ENCODE results near the gene FILIP1. TPM values are rescaled to one million over a fixed set of nuclear protein-coding genes. Genes with fewer than 3 reads are reported as not detected.

Gene FILIP1
- total and polyA plus RNA-seq, 2 of the 4 experiments (the other 2 are of a cell fraction) = under 0.01 to 0.03 TPM

GRCh38 chr6:75423386-75423785 lies 70.2 kb downstream of the FILIP1 start:
- BruUV-seq (replicated peaks) = no TSS peak
- no peak overlapping the region for H2BK15ac ChIP-seq (ENCODE audit: low read depth, low read length)
- H2BK20ac ChIP-seq (ENCODE audit: low read depth, low read length) = no peak overlapping the region
- H4K20me1 ChIP-seq (ENCODE audit: insufficient read depth, low read length) = no peaks in the 10 kb centered on the region
- H3K18ac ChIP-seq (ENCODE audit: low read depth, low read length) = peak overlapping the region; percentile 20; the same call in 1 of the 2 replicates
- H4K8ac ChIP-seq (ENCODE audit: low read depth in 2 of 2, low read length in 2 of 2) = no peak overlapping the region
- H3K9me1 ChIP-seq (ENCODE audit: insufficient read depth, low read length) = no peaks in the 10 kb centered on the region
- no peaks in the 10 kb centered on the region for H3K79me1 ChIP-seq (ENCODE audit: low read depth in 1 of 2, low read length in 2 of 2)
- no peaks in the 10 kb centered on the region for H3K27me3 ChIP-seq (ENCODE audit: control insufficient read depth, insufficient read depth, low read length)
- dilution Hi-C loops (cut with HindIII; ENCODE audit: low sequenced_read_pairs, unreplicated experiment) = no loop called here
- ATAC-seq (ENCODE audit: low read depth) (no peak), DNase-seq (no peak)
- H3K4me3 ChIP-seq (ENCODE audit: insufficient read depth, low read depth, low read length) = no peak overlapping the region
- ChIA-PET CTCF (interaction anchor here (0.8 kb wide), 1 partner anchor 385 kb away, joined by 4 read pairs; no protein-coding TSS in a partner anchor), POLR2A (ENCODE audit: unreplicated experiment) (no interaction called here)
- no peak overlapping the region for H3K4me2 ChIP-seq (ENCODE audit: low read depth, low read length)
- no peaks in the 10 kb centered on the region for H3K9me3 ChIP-seq (ENCODE audit: control insufficient read depth, insufficient read depth, low read length)
- H2BK120ac ChIP-seq (ENCODE audit: low read depth, low read length) = no peak overlapping the region
- 0 out of 2 replicates have a peak overlapping the region, but pooled peaks have one; percentile 13 for H2AK5ac ChIP-seq (ENCODE audit: low read depth, low read length)
- H3K4me1 ChIP-seq (ENCODE audit: control insufficient read depth, insufficient read depth, low read length) = peaks cover 8% of the 10 kb centered on the region
- H3K27ac ChIP-seq (ENCODE audit: insufficient read depth, low read length) = no peak overlapping the region
- 100% methylated on average over 2 of the region's 8 CpGs; no CpG with 5 or more reads in 1 of the 2 experiments for WGBS, 2 experiments (ENCODE audit: extremely low coverage in 2 of 2, insufficient read length in 1 of 2)
- H3K56ac ChIP-seq (ENCODE audit: extremely low read depth, insufficient read depth, low read length) = no peak overlapping the region
- no peak overlapping the region for H3K9ac ChIP-seq (ENCODE audit: low read depth, low read length)
- H3K23ac ChIP-seq (ENCODE audit: low read depth, low read length) = no peak overlapping the region
- intact Hi-C loops (cut with micrococcal nuclease) = no loop called here
- no peak overlapping the region for H2AK9ac ChIP-seq (replicated peaks; ENCODE audit: low read depth, low read length, poor library complexity)
- H2AFZ ChIP-seq (replicated peaks; ENCODE audit: low read length, poor library complexity) = no peak overlapping the region
- no peak for TF ChIP-seq CHD1 (IDR thresholded peaks at IDR 0.05; ENCODE audit: low read depth, low read length)
- TF ChIP-seq MXI1 (IDR thresholded peaks at IDR 0.05; ENCODE audit: borderline replicate concordance, low read depth, low read length) = no peak
- TF ChIP-seq CTCF (conservative IDR thresholded peaks at IDR 0.05; ENCODE audit: low read depth, low read length) = no peak
- no peak for TF ChIP-seq RFX5 (IDR thresholded peaks at IDR 0.05; ENCODE audit: low read depth, low read length)
- no peak for TF ChIP-seq MAFK (IDR thresholded peaks at IDR 0.05; ENCODE audit: low read depth, low read length)
- no peak for TF ChIP-seq CEBPB (IDR thresholded peaks at IDR 0.05; ENCODE audit: low read depth, low read length)
- TF ChIP-seq, protein P1, sequence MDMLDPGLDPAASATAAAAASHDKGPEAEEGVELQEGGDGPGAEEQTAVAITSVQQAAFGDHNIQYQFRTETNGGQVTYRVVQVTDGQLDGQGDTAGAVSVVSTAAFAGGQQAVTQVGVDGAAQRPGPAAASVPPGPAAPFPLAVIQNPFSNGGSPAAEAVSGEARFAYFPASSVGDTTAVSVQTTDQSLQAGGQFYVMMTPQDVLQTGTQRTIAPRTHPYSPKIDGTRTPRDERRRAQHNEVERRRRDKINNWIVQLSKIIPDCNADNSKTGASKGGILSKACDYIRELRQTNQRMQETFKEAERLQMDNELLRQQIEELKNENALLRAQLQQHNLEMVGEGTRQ (IDR thresholded peaks at IDR 0.05; ENCODE audit: low read depth, low read length) = no peak
- no peak for TF ChIP-seq MAZ (IDR thresholded peaks at IDR 0.05; ENCODE audit: borderline replicate concordance, low read depth, low read length)
- TF ChIP-seq RAD21 (IDR thresholded peaks at IDR 0.05; ENCODE audit: low read length) = no peak
- TF ChIP-seq RCOR1 (IDR thresholded peaks at IDR 0.05; ENCODE audit: insufficient replicate concordance, low read length) = no peak
- TF ChIP-seq POLR2A (IDR thresholded peaks at IDR 0.05; ENCODE audit: low read depth, low read length) = no peak
- TF ChIP-seq SMC3 (IDR thresholded peaks at IDR 0.05; ENCODE audit: low read depth, low read length) = no peak
- TF ChIP-seq BHLHE40 (IDR thresholded peaks at IDR 0.05; ENCODE audit: low read depth, low read length) = no peak
- TF ChIP-seq, protein P2, sequence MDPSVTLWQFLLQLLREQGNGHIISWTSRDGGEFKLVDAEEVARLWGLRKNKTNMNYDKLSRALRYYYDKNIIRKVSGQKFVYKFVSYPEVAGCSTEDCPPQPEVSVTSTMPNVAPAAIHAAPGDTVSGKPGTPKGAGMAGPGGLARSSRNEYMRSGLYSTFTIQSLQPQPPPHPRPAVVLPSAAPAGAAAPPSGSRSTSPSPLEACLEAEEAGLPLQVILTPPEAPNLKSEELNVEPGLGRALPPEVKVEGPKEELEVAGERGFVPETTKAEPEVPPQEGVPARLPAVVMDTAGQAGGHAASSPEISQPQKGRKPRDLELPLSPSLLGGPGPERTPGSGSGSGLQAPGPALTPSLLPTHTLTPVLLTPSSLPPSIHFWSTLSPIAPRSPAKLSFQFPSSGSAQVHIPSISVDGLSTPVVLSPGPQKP (IDR thresholded peaks at IDR 0.05; ENCODE audit: borderline replicate concordance, low read depth, low read length) = no peak
- no peak for TF ChIP-seq NFE2L2 (IDR thresholded peaks at IDR 0.05; ENCODE audit: low read depth, low read length)
- no peaks in the 10 kb centered on the region for H3K36me3 ChIP-seq (ENCODE audit: control insufficient read depth, insufficient read depth, low read length)
- no peak overlapping the region for H4K5ac ChIP-seq (ENCODE audit: low read depth, low read length)
- no peak overlapping the region for H2BK5ac ChIP-seq (ENCODE audit: low read depth, low read length, poor library complexity, severe bottlenecking)
- in situ Hi-C loops (cut with MboI; ENCODE audit: low sequenced_read_pairs) = no loop called here
- no peak overlapping the region for H4K91ac ChIP-seq (ENCODE audit: insufficient read depth, low read depth, low read length)
- no peak overlapping the region for H3K14ac ChIP-seq (replicated peaks; ENCODE audit: low read depth, low read length)
- no peak overlapping the region for H3K4ac ChIP-seq (ENCODE audit: low read depth, low read length)

Measured in IMR-90 (cell line).